ENCODE data around the gene ATF7.

Gene ATF7

GRCh38 chr12:53461059-53461458 lies 165.1 kb downstream of the ATF7 start:
- no peak for DNase-seq (ENCODE audit: low read depth)
- H3K4me3 ChIP-seq (ENCODE audit: low read length), result no peak overlapping the region
- no peak for TF ChIP-seq CTCF (IDR thresholded peaks at IDR 0.05; ENCODE audit: insufficient read depth, low read depth, low read length, missing control alignments)

GRCh38 chr12:53459097-53459496 lies 167.1 kb downstream of the ATF7 start:
- H3K4me3 ChIP-seq (ENCODE audit: low read length), result no peak overlapping the region
- no peak for DNase-seq (ENCODE audit: low read depth)
- no peak for TF ChIP-seq CTCF (IDR thresholded peaks at IDR 0.05; ENCODE audit: insufficient read depth, low read depth, low read length, missing control alignments)
